GM12872 (cell line): ENCODE results near the gene SLC47A2.

Source experiments
- CTCF ChIP-seq: IDR thresholded peaks from 3 replicates; pipeline ENCODE4 v1.5.1; 2011; ENCODE audit warnings: low read depth, mild to moderate bottlenecking, low read length, moderate library complexity; ENCODE audit not compliant: insufficient read depth

Gene SLC47A2

GRCh38 chr17:19707728-19708221 lies 8.6 kb downstream of the SLC47A2 start:
- TF ChIP-seq CTCF = no peak

- no peak for TF ChIP-seq CTCF
Measured at GRCh38 chr17:19706791-19707727, 9.3 kb downstream of the SLC47A2 start.

- TF ChIP-seq CTCF = no peak
Measured at GRCh38 chr17:19705771-19706770, 10.3 kb downstream of the SLC47A2 start.

- no peak for TF ChIP-seq CTCF
Measured at GRCh38 chr17:19705201-19705600, 11.2 kb downstream of the SLC47A2 start.

GRCh38 chr17:19703828-19704613 lies 12.4 kb downstream of the SLC47A2 start:
- no peak for TF ChIP-seq CTCF

- TF ChIP-seq CTCF = no peak
Measured at GRCh38 chr17:19703106-19703827, 13.1 kb downstream of the SLC47A2 start.
